A549 (cell line): Measurements from ENCODE around the gene ATP9B. TPM values are rescaled to one million over a fixed set of nuclear protein-coding genes. Genes with fewer than 3 reads are reported as not detected.
"Not testable (repeated sequence)": the region's sequence is repeated elsewhere in the genome, so short reads cannot be mapped to it uniquely, and the experiment has no call there.

Experiments
- ATAC-seq, 2 experiments: fragments of 200-7000 bp in 1 of 2; fragments of >200 bp in 1 of 2; cut with Nextera tagmentation in 1 of 2; cut with Tn5 transposase in 1 of 2; 3 replicates each; pipeline versions ENCODE4 v1.8.0 to v1.9.1; 2018 to 2020; ENCODE audit warnings: mild to moderate bottlenecking in 1 of 2, moderate library complexity in 1 of 2
- CTCF ChIA-PET: fragments of 300-600 bp; sonication (Branson Sonifier 250); formaldehyde crosslinking; extraction: SDS; loops from one replicate; lab custom pipeline; 2021; ENCODE audit warnings: antibody characterized with exemption, inconsistent platforms; lab: Yijun Ruan, JAX
- POLR2A ChIA-PET: fragments of 350-600 bp; formaldehyde crosslinking; extraction: SDS; loops from one replicate; lab custom pipeline; 2021; ENCODE audit warnings: antibody characterized with exemption, inconsistent platforms; lab: Yijun Ruan, JAX
- DNase-seq, 2 experiments: peaks; one replicate each; pipeline versions ENCODE4 v3.0.0 to v3.0.0-alpha.2; 2011 to 2016; ENCODE audit warnings: low read depth in 1 of 2, low spot score in 1 of 2
- FAIRE-seq: peaks from 2 replicates; lab custom pipeline; 2011; peaks lifted over from hg19 to GRCh38; lab: Jason Lieb, UNC
- H3K27ac ChIP-seq, 2 experiments: fragments of >200 bp; sonication (Bioruptor Twin); formaldehyde crosslinking; 3 replicates each; pipeline ENCODE4 v1.5.1; 2016 to 2017
- H3K4me1 ChIP-seq: fragments of >200 bp; sonication (Bioruptor Twin); formaldehyde crosslinking; 3 replicates; pipeline ENCODE4 v1.6.1; 2016
- H3K4me2 ChIP-seq: fragments of >200 bp; sonication (Bioruptor Twin); formaldehyde crosslinking; 3 replicates; pipeline ENCODE4 v1.6.1; 2016
- H3K4me3 ChIP-seq: fragments of >200 bp; sonication (Bioruptor Twin); formaldehyde crosslinking; 3 replicates; pipeline ENCODE4 v1.5.1; 2016
- H3K9me3 ChIP-seq: fragments of >200 bp; sonication (Bioruptor Twin); formaldehyde crosslinking; 3 replicates; pipeline ENCODE4 v1.6.1; 2016
- BCL3 ChIP-seq: fragments of >200 bp; sonication (Bioruptor Twin); formaldehyde crosslinking; IDR thresholded peaks from 3 replicates; pipeline ENCODE4 v1.6.1; 2016
- BHLHE40 ChIP-seq: IDR thresholded peaks from 2 replicates; pipeline ENCODE4 v1.6.1; 2012; ENCODE audit warnings: low read depth, low read length, inconsistent platforms
- EHF ChIP-seq: fragments of 250-450 bp; sonication (Bioruptor Pico); IDR thresholded peaks from 2 replicates; pipeline ENCODE4 v1.5.0; 2020; ENCODE audit warnings: mild to moderate bottlenecking
- ELK1 ChIP-seq: fragments of 150-350 bp; IDR thresholded peaks from 2 replicates; pipeline ENCODE4 v1.6.1; 2014; ENCODE audit warnings: low read depth, mild to moderate bottlenecking, low read length
- ESRRA ChIP-seq: fragments of 150-350 bp; IDR thresholded peaks from 2 replicates; pipeline ENCODE4 v1.6.1; 2014; ENCODE audit warnings: mild to moderate bottlenecking, low read length, borderline replicate concordance
- FOSB ChIP-seq: fragments of 250-450 bp; sonication (Bioruptor Pico); IDR thresholded peaks from 2 replicates; pipeline ENCODE4 v1.5.0; 2020; ENCODE audit warnings: mild to moderate bottlenecking, moderate library complexity
- HEYL ChIP-seq: fragments of 250-450 bp; sonication (Bioruptor Pico); IDR thresholded peaks from 2 replicates; pipeline ENCODE4 v1.8.0; 2021; ENCODE audit warnings: mild to moderate bottlenecking, moderate library complexity
- JUNB ChIP-seq: fragments of >200 bp; sonication (Bioruptor Twin); formaldehyde crosslinking; IDR thresholded peaks from 2 replicates; pipeline ENCODE4 v1.6.1; 2016
- MAFK ChIP-seq: fragments of 450-650 bp; IDR thresholded peaks from 2 replicates; pipeline ENCODE4 v1.6.1; 2014; ENCODE audit not compliant: partially characterized antibody
- MYC ChIP-seq: IDR thresholded peaks from 2 replicates; pipeline ENCODE4 v1.6.1; 2012; ENCODE audit warnings: mild to moderate bottlenecking, inconsistent platforms, low read length, improper control_type of control experiment, borderline replicate concordance
- NFE2L2 ChIP-seq: fragments of 150-350 bp; conservative IDR thresholded peaks from 2 replicates; pipeline ENCODE4 v1.6.1; 2014; ENCODE audit warnings: low read length
- POLR2AphosphoS2 ChIP-seq: conservative IDR thresholded peaks from 2 replicates; pipeline ENCODE4 v1.6.1; 2012; ENCODE audit warnings: low read length, improper control_type of control experiment, inconsistent platforms
- RARB ChIP-seq: fragments of 250-450 bp; sonication (Bioruptor Pico); IDR thresholded peaks from 2 replicates; pipeline ENCODE4 v1.8.0; 2021; ENCODE audit warnings: mild to moderate bottlenecking, moderate library complexity
- RCOR1 ChIP-seq: fragments of 150-350 bp; IDR thresholded peaks from 2 replicates; pipeline ENCODE4 v1.6.1; 2014; ENCODE audit warnings: antibody characterized with exemption, low read length, low read depth
- REST ChIP-seq: fragments of 200-600 bp; sonication (generic); IDR thresholded peaks from 2 replicates; pipeline ENCODE4 v1.6.1; 2016; ENCODE audit warnings: antibody characterized with exemption, mild to moderate bottlenecking, moderate library complexity
- RFX5 ChIP-seq: fragments of 450-650 bp; IDR thresholded peaks from 2 replicates; pipeline ENCODE4 v1.7.1; 2014; ENCODE audit warnings: antibody characterized with exemption, mild to moderate bottlenecking, moderate library complexity
- SMC3 ChIP-seq: fragments of >200 bp; sonication (Bioruptor Twin); formaldehyde crosslinking; IDR thresholded peaks from 3 replicates; pipeline ENCODE4 v1.6.1; 2018; ENCODE audit warnings: inconsistent platforms
- TP53 ChIP-seq: fragments of 250-450 bp; sonication (Bioruptor Pico); IDR thresholded peaks from 2 replicates; pipeline ENCODE4 v1.5.0; 2021; ENCODE audit warnings: mild to moderate bottlenecking, moderate library complexity
- ZC3H11A ChIP-seq: fragments of 450-650 bp; IDR thresholded peaks from 2 replicates; pipeline ENCODE4 v1.6.1; 2014; ENCODE audit warnings: antibody characterized with exemption, mild to moderate bottlenecking
- ZNF302 ChIP-seq: fragments of 250-450 bp; sonication (Bioruptor Pico); IDR thresholded peaks from 2 replicates; pipeline ENCODE4 v1.9.0; 2021; ENCODE audit warnings: inconsistent platforms, mild to moderate bottlenecking, moderate library complexity
- ZSCAN20 ChIP-seq: fragments of 250-450 bp; sonication (Bioruptor Pico); IDR thresholded peaks from 2 replicates; pipeline ENCODE4 v1.8.0; 2022; ENCODE audit warnings: mild to moderate bottlenecking, moderate library complexity
- WGBS: methylation state at CpG from one replicate; pipeline ENCODE4 v1.1.6; 2017; ENCODE audit errors: missing lambda C conversion rate; 5-methylcytosine and 5-hydroxymethylcytosine counted together
- polyA plus RNA-seq, 4 experiments: library from polyadenylated mRNA; depleted of rRNA in 3 of 4; stranded (reverse); fragments of >200 nt; fragmentation: RNase III in 1 of 4; extraction: RNeasy Plus Mini Kit Qiagen cat#74134 plus additional on column Dnase treatment in 1 of 4; gene quantifications; 2 replicates in 3 of 4; 3 replicates in 1 of 4; pipeline ENCODE4 v1.2.3, GENCODE V29; 2011 to 2017

Gene ATP9B
- polyA plus RNA-seq, 2 of the 4 experiments (the other 2 are of a cell fraction) = 22.6 to 35.7 TPM

- FAIRE-seq, CTCF ChIA-PET, POLR2A ChIA-PET: not testable (repeated sequence)
Measured at GRCh38 chr18:79290409-79290808, 221.2 kb downstream of the ATP9B start.

GRCh38 chr18:79290876-79291275, 221.7 kb downstream of the ATP9B start:
- FAIRE-seq (no peak), DNase-seq (no peak), ATAC-seq (no peak)
- no peak for TF ChIP-seq ELK1
- no peak for TF ChIP-seq BHLHE40
- no peak for TF ChIP-seq POLR2AphosphoS2
- ChIA-PET CTCF (no interaction called here), POLR2A (no interaction called here)
- Histone ChIP-seq H3K4me2 (no peak overlapping the region), H3K4me3 (no peak overlapping the region), H3K4me1 (no peaks in the 10 kb centered on the region), H3K9me3 (no peaks in the 10 kb centered on the region), H3K27ac (no peak overlapping the region)
- WGBS = 96% methylated on average over 6 of the region's 6 CpGs

More at GRCh38 chr18:79290409-79290808, 221.2 kb downstream of the ATP9B start:
- DNase-seq, H3K9me3 ChIP-seq, H3K4me2 ChIP-seq, H3K4me1 ChIP-seq, ATAC-seq, H3K4me3 ChIP-seq, H3K27ac ChIP-seq: not testable (repeated sequence)
- 94% methylated on average over 15 of the region's 15 CpGs for WGBS

- ATAC-seq (no peak), FAIRE-seq (no peak), DNase-seq (no peak)
- no peaks in the 10 kb centered on the region for H3K4me1 ChIP-seq
- WGBS = 78% methylated on average over 5 of the region's 10 CpGs
- H3K4me2 ChIP-seq = no peak overlapping the region
- no peak overlapping the region for H3K4me3 ChIP-seq
- ChIA-PET POLR2A (no interaction called here), CTCF (no interaction called here)
- H3K9me3 ChIP-seq = no peaks in the 10 kb centered on the region
- H3K27ac ChIP-seq = no peak overlapping the region
- TF ChIP-seq JUNB = no peak
- TF ChIP-seq POLR2AphosphoS2 = no peak
Measured at GRCh38 chr18:79294235-79294634, 225.0 kb downstream of the ATP9B start.

- WGBS = 94% methylated on average over 2 of the region's 2 CpGs
- H3K4me3 ChIP-seq = no peak overlapping the region
- H3K9me3 ChIP-seq = no peaks in the 10 kb centered on the region
- H3K4me1 ChIP-seq = no peaks in the 10 kb centered on the region
- no peak overlapping the region for H3K27ac ChIP-seq
- CTCF ChIA-PET = no interaction called here
- H3K4me2 ChIP-seq = no peak overlapping the region
- FAIRE-seq (no peak), ATAC-seq (no peak), DNase-seq (no peak)
- TF ChIP-seq BCL3 = no peak
- no peak for TF ChIP-seq RARB
- TF ChIP-seq MYC = no peak
- no peak for TF ChIP-seq ESRRA
- no peak for TF ChIP-seq TP53
- TF ChIP-seq NFE2L2 = no peak
- no peak for TF ChIP-seq SMC3
- no peak for TF ChIP-seq RFX5
- POLR2A ChIA-PET = no interaction called here
Measured at GRCh38 chr18:79299272-79299671, 230.1 kb downstream of the ATP9B start.

GRCh38 chr18:79299711-79300110, 230.5 kb downstream of the ATP9B start:
- ATAC-seq = no peak
- ChIA-PET CTCF (no interaction called here), POLR2A (no interaction called here)
- no peak for FAIRE-seq
- no peak for DNase-seq
- WGBS = 95% methylated on average over 8 of the region's 8 CpGs
- no peak overlapping the region for H3K27ac ChIP-seq
- H3K9me3 ChIP-seq = no peaks in the 10 kb centered on the region
- no peak overlapping the region for H3K4me2 ChIP-seq
- H3K4me3 ChIP-seq = no peak overlapping the region
- H3K4me1 ChIP-seq = no peaks in the 10 kb centered on the region
- TF ChIP-seq RFX5 (no peak), HEYL (no peak), MAFK (no peak), RCOR1 (no peak), ZC3H11A (no peak), REST (no peak), ZSCAN20 (CRISPR knock-in tag) (no peak), FOSB (CRISPR knock-in tag) (no peak), EHF (CRISPR knock-in tag) (no peak), BCL3 (no peak), POLR2AphosphoS2 (no peak), ZNF302 (no peak)
